GM19238 (cell line): ENCODE results near the gene RNU1-2.
A peak's percentile ranks its signal among the peaks of the same experiment; 100 is the strongest.
"Not testable (repeated sequence)": the region's sequence is repeated elsewhere in the genome, so short reads cannot be mapped to it uniquely, and the experiment has no call there.

Source experiments
- DNase-seq: peaks from one replicate; pipeline ENCODE4 v3.0.0; 2011; ENCODE audit warnings: low spot score; ENCODE audit not compliant: insufficient read length

The RNU1-2 gene

DNA sequence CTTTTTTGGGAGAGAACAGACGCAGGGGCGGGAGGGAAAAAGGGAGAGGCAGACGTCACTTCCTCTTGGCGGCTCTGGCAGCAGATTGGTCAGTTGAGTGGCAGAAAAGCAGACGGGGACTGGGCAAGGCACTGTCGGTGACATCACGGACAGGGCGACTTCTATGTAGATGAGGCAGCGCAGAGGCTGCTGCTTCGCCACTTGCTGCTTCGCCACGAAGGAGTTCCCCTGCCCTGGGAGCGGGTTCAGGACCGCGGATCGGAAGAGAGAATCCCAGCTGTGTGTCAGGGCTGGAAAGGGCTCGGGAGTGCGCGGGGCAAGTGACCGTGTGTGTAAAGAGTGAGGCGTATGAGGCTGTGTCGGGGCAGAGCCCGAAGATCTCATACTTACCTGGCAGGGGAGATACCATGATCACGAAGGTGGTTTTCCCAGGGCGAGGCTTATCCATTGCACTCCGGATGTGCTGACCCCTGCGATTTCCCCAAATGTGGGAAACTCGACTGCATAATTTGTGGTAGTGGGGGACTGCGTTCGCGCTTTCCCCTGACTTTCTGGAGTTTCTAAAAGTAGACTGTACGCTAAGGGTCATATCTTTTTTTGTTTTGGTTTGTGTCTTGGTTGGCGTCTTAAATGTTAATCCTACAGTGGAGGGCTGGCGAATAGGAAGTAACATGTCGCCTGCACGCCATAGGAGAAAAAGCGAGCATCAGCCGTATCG, at the start of gene RNU1-2:
Gene RNU1-2 (plus strand): TSS at position 383 of the 718 bp plus-strand sequence.
- peak; percentile 65 for DNase-seq

GRCh38 chr1:16856201-16856600, 39.6 kb upstream of the RNU1-2 start:
- DNase-seq: not testable (repeated sequence)

GRCh38 chr1:16859167-16860041, 36.4 kb upstream of the RNU1-2 start:
- DNase-seq: not testable (repeated sequence)

DNA sequence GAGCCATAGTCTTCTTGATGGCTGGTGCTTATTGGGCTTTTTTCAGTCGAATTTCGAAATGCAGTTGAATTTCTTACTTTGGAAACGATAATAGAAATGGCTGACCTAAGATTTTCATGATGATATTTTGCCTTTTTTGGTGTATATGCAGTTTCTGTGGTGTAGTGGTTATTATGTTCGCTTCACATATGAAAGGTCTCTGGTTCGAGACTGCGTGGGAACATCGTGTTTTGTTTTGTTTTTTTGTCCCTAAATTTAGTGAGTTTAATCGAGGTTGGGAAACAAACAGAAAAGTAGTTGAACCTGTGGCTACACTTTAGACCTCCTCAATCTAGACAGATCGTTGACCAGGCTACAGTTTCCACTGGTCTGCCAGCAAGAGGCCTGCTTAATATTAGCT, 35.7 kb upstream of the RNU1-2 start:
- not testable (repeated sequence) for DNase-seq

DNA sequence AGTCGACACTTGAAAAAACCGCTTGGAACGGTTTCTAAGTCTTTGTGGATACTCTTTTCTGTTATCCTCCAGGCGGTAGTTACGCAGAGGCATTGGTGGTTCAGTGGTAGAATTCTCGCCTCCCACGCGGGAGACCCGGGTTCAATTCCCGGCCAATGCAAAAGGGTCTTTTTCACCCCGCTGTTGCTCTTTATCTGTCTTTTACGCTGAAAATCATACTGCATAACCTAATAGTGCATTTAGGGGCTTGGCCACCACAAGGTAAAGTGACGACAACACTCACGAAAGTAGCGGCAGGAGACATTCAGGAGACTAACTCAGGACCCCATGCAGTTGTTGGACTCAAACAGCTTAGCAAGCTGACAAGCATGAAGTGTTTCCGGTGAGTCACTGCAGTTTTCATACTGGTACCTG, 33.9 kb upstream of the RNU1-2 start:
- DNase-seq: not testable (repeated sequence)

- DNase-seq: not testable (repeated sequence)
These were observed 33.4 kb upstream of the RNU1-2 start for GRCh38 chr1:16862415-16862814.

DNA sequence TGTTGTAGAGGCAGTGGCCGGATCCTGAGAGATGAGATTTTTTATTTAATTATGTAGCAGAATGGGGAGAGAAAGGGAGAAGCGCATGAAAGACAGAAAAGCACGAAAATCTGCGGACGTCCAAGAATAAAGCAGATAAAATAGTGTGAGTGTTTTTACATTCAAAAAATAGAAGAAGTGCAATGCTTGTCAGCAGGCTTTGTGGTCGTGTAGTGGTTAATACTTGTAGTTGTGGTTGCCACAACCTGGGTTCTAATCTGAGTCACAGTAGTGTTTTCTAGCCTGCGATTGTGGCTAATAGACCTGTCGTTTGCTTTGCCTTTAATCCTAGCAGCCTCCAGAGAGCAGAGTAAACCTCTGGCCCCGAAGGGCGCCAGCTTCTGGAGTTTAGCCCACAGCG, 32.8 kb upstream of the RNU1-2 start:
- not testable (repeated sequence) for DNase-seq

- not testable (repeated sequence) for DNase-seq
These were observed 28.7 kb upstream of the RNU1-2 start for GRCh38 chr1:16866926-16867707.

DNA sequence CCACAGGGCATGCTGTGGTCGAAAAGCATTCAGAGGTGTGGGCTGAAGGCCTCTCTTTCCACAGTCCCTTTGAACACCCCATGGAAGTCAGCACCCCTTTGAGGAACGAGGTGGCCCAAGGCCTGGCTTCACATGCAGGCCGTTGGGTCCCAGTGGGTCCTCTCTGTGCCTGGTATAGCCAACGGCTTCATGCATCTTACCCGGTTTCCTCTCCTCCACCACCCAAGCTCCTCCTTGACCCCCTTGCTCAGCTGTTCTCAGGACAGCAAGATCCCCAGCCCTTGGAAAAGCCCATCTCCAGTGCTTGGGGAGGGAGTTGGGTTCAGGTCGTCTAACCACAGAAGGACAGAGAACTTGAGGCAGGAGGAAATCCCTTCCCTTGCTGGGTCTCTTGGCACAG, 27.0 kb upstream of the RNU1-2 start:
- DNase-seq: not testable (repeated sequence)

DNA sequence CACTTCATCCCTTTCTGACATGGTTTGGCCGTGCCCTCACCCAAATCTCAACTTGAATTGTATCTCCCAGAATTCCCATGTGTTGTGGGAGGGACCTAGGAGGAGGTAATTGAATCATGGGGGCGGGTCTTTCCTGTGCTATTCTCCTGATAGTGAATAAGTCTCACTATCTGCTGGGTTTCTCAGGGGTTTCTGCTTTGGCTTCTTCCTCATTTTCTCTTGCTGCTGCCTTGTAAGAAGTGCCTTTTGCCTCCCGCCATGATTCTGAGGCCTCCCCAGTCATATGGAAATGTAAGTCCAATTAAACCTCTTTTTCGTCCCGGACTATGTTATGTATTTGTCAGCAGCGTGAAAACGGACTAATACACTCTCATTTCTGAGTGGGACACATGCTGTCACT, 25.8 kb upstream of the RNU1-2 start:
- DNase-seq: not testable (repeated sequence)

DNA sequence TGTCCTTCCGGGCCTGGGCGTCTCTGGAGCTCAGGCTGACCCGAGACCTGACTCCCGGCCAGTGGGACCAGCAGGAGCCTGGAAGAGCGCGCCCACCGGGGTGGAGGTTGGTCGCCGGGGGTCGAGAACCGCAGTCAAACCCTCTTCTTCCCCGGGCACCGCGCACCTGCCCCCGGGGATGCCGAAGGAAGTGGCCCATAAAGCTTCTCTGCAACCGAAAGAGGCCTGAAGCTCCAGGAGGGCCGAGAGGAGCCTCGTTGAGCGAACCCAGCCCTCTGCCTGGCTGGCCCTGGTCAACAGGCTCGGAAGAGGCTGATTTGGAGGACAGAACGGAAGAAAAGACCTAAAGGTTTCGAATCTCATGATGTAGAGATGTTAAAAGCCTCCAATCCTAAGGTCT, 24.6 kb upstream of the RNU1-2 start:
- DNase-seq: not testable (repeated sequence)

DNA sequence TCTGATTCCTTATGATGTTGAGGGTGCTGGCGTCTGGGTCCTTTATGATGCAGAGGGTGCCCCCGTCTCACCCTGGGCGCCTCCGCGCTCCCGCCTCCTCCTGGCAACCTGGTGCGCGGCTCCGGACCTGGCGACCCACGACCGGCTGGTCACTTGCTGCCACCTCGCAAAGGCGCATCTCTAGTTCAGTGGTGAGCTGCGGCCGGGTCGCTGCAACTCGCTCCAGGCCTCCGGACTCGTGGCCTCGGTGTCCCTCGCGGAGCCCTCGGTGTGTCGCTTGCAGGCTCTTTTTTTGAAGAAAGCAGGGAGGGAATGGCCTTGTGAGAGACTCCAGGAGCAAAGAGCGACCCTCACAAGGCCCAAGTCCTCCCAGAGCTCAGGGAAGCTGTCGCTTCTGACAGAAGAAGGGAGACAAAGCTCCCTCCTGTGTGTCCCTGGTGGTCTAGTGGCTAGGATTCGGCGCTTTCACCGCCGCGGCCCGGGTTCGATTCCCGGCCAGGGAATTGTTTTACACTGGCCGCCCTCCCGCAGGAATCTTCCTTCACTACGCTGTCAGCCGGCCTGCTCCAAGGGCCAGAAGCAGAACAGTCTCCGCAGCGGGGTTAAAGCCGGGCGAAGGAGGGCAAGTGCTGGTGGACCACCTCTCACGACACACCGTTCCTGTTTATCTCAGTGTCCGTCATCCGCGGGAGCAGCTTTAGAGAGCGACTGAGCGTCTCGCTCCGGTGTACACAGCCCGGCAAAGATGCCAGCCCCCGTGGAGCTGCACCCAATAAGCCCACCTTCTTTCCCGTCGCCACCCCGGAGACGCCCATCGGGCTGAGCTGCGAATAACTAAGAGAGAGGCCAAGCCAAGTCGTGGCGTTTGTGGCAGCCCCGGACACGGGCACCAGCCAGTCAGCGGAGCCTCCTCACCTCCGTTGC, 23.4 kb upstream of the RNU1-2 start:
- DNase-seq: not testable (repeated sequence)

- DNase-seq: not testable (repeated sequence)
These were observed 22.5 kb upstream of the RNU1-2 start for GRCh38 chr1:16873076-16873879.

DNA sequence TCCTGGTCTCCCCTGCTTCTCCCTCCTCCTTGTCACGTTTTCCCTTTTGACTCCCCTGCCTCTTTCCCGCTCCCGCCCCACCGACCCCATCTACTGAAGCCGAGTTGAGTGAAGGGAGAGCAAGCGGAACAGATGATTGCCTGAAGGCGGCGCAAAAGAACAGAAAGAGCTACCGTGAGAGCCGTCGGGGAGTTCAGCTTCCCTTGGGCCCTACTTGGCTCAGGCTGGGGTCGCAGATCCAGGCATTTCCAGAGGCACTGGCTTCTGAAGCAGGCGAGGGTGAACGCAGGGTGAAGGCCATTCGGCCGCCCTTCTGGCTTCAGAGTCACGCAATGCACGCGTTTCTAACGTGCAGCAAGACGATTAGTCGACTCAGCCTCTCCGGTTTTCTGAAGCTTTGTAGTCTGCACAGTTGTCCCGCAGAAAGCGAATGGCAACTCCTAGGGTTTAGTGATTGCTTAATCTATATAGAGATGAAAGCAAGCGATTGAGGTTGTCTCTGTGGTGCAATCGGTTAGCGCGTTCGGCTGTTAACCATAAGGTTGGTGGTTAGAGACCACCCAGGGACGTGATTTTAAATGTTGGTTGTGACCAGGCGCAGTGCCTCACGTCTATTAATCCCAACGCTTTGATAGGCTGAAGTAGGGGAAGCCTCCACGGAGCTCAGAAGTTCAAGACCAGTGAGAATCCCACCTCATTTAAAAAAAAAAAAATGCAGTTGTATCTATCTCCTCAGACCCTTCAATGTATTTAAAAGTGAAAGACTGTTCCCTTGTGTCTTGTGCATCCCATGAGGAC, 20.6 kb upstream of the RNU1-2 start:
- DNase-seq: not testable (repeated sequence)

DNA sequence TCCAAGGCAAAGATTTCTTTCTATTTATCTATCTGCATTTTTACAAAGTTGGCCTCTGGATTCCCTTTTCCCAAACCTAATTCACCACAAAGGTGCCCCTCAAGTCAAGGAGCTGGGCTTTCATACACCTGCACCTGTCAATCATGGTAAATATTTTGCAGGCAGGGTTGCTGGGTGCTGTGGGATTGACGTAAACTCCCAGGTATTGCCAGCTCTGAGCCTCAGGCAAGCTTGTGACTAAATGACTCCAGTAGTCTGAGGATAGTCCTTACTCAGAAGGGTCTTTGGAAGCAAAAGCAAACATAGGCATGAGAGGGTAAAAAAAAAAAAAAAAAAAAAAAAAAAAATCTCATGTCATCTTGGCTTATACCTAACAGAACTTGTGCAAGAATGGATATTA, 14.0 kb upstream of the RNU1-2 start:
- DNase-seq: not testable (repeated sequence)

GRCh38 chr1:16882986-16883385, 12.8 kb upstream of the RNU1-2 start:
- DNase-seq: no peak

GRCh38 chr1:16884487-16884886, 11.3 kb upstream of the RNU1-2 start:
- DNase-seq: not testable (repeated sequence)

GRCh38 chr1:16886860-16887605, 8.7 kb upstream of the RNU1-2 start:
- no peak for DNase-seq
